ENCODE data around the gene FSD1. TPM values are rescaled to one million over a fixed set of nuclear protein-coding genes. Genes with fewer than 3 reads are reported as not detected.

FSD1 gene
- polyA plus RNA-seq, 1 donor from 2014 or later = 114 TPM

DNA sequence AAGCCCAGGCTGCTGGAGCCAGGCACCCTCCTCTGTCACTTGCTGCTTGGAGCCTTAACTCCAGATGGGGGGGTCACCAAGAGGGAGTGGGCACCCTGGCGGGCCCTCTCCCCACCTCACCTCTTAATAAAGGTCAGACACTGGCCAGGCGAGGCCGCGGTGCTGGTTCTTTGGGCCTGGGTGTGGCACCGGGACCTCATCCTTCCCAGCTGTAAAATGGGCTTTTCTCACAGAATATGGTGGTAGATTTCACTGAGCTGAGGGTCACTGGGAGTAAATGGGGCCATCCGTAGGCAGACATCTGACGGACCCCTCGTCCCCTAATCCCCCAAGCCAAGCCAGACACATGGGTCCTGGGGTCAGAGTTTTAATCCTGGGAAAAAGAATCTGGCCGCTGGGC, 19.3 kb downstream of the FSD1 start:
- no peak overlapping the region for H3K4me2 ChIP-seq (ENCODE audit: low read length)
- H3K9ac ChIP-seq (ENCODE audit: low read length) = no peak overlapping the region
- H3K9me3 ChIP-seq (ENCODE audit: low read length) = no peaks in the 10 kb centered on the region
- H2AFZ ChIP-seq (ENCODE audit: low read depth, low read length) = no peak overlapping the region
- TF ChIP-seq MXI1 (conservative IDR thresholded peaks at IDR 0.05; ENCODE audit: poor library complexity, severe bottlenecking) = no peak
- TF ChIP-seq SMC3 (conservative IDR thresholded peaks at IDR 0.05; ENCODE audit: poor library complexity) = no peak
- TF ChIP-seq TAF1 (IDR thresholded peaks at IDR 0.05; ENCODE audit: low read depth) = no peak
- no peak for TF ChIP-seq POLR2AphosphoS5 (IDR thresholded peaks at IDR 0.05)
- TF ChIP-seq EP300 (conservative IDR thresholded peaks at IDR 0.05; ENCODE audit: poor library complexity, severe bottlenecking) = no peak
- TF ChIP-seq, protein P1, sequence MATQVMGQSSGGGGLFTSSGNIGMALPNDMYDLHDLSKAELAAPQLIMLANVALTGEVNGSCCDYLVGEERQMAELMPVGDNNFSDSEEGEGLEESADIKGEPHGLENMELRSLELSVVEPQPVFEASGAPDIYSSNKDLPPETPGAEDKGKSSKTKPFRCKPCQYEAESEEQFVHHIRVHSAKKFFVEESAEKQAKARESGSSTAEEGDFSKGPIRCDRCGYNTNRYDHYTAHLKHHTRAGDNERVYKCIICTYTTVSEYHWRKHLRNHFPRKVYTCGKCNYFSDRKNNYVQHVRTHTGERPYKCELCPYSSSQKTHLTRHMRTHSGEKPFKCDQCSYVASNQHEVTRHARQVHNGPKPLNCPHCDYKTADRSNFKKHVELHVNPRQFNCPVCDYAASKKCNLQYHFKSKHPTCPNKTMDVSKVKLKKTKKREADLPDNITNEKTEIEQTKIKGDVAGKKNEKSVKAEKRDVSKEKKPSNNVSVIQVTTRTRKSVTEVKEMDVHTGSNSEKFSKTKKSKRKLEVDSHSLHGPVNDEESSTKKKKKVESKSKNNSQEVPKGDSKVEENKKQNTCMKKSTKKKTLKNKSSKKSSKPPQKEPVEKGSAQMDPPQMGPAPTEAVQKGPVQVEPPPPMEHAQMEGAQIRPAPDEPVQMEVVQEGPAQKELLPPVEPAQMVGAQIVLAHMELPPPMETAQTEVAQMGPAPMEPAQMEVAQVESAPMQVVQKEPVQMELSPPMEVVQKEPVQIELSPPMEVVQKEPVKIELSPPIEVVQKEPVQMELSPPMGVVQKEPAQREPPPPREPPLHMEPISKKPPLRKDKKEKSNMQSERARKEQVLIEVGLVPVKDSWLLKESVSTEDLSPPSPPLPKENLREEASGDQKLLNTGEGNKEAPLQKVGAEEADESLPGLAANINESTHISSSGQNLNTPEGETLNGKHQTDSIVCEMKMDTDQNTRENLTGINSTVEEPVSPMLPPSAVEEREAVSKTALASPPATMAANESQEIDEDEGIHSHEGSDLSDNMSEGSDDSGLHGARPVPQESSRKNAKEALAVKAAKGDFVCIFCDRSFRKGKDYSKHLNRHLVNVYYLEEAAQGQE (IDR thresholded peaks at IDR 0.05; ENCODE audit: borderline replicate concordance) = no peak
- TF ChIP-seq, protein P2, sequence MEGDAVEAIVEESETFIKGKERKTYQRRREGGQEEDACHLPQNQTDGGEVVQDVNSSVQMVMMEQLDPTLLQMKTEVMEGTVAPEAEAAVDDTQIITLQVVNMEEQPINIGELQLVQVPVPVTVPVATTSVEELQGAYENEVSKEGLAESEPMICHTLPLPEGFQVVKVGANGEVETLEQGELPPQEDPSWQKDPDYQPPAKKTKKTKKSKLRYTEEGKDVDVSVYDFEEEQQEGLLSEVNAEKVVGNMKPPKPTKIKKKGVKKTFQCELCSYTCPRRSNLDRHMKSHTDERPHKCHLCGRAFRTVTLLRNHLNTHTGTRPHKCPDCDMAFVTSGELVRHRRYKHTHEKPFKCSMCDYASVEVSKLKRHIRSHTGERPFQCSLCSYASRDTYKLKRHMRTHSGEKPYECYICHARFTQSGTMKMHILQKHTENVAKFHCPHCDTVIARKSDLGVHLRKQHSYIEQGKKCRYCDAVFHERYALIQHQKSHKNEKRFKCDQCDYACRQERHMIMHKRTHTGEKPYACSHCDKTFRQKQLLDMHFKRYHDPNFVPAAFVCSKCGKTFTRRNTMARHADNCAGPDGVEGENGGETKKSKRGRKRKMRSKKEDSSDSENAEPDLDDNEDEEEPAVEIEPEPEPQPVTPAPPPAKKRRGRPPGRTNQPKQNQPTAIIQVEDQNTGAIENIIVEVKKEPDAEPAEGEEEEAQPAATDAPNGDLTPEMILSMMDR (IDR thresholded peaks at IDR 0.05; ENCODE audit: poor library complexity, severe bottlenecking) = no peak
- no peak for TF ChIP-seq RAD21 (conservative IDR thresholded peaks at IDR 0.05)
- TF ChIP-seq EZH2 (IDR thresholded peaks at IDR 0.05; ENCODE audit: borderline replicate concordance, insufficient read depth, low read length, poor library complexity, severe bottlenecking) = no peak
- H3F3A ChIP-seq (ENCODE audit: insufficient read depth, low read length, poor library complexity, severe bottlenecking) = no peaks in the 10 kb centered on the region
- H3K27ac ChIP-seq (ENCODE audit: low read length) = no peak overlapping the region
- H3K79me2 ChIP-seq (replicated peaks; ENCODE audit: insufficient read depth, low read length) = no peaks in the 10 kb centered on the region
- H3K4me3 ChIP-seq (ENCODE audit: low read length) = no peak overlapping the region
- no peaks in the 10 kb centered on the region for H4K20me1 ChIP-seq (ENCODE audit: insufficient read depth)
- H3K9me2 ChIP-seq (ENCODE audit: insufficient read depth, low read length) = no peaks in the 10 kb centered on the region
- peaks cover 3% of the 10 kb centered on the region for H3K36me3 ChIP-seq (ENCODE audit: insufficient read depth, low read length)
- H3K27me3 ChIP-seq (ENCODE audit: insufficient read depth, low read depth, low read length) = peaks cover 9% of the 10 kb centered on the region

DNA sequence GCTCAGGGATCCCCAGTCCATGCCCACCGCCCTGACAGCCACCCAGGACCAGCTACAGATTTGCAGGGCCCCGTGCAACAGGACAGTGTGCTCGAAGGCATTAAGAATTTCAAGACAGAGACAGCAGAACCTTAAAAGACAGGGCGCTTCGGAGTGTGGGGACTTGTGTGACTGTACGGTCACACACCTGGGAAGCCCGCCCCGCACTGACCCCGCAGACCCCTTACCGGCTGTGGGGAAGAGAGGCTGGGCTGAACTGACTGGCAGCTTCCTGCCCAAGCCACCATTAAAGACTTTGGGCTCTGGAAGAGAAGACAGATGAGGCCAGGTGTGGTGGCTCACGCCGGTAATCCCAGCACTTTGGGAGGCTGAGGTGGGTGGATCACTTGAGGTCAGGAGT, 19.8 kb downstream of the FSD1 start:
- Histone ChIP-seq H3K36me3 (ENCODE audit: insufficient read depth, low read length) (no peaks in the 10 kb centered on the region), H3K27ac (ENCODE audit: low read length) (no peak overlapping the region), H3K9me2 (ENCODE audit: insufficient read depth, low read length) (no peaks in the 10 kb centered on the region), H3K79me2 (replicated peaks; ENCODE audit: insufficient read depth, low read length) (no peaks in the 10 kb centered on the region), H3K4me3 (ENCODE audit: low read length) (no peak overlapping the region), H3F3A (ENCODE audit: insufficient read depth, low read length, poor library complexity, severe bottlenecking) (no peaks in the 10 kb centered on the region), H3K4me2 (ENCODE audit: low read length) (no peak overlapping the region), H4K20me1 (ENCODE audit: insufficient read depth) (no peaks in the 10 kb centered on the region), H3K9me3 (ENCODE audit: low read length) (no peaks in the 10 kb centered on the region), H3K27me3 (ENCODE audit: insufficient read depth, low read depth, low read length) (peaks cover 9% of the 10 kb centered on the region), H2AFZ (ENCODE audit: low read depth, low read length) (no peak overlapping the region), H3K9ac (ENCODE audit: low read length) (no peak overlapping the region)
- TF ChIP-seq RAD21 (conservative IDR thresholded peaks at IDR 0.05) (no peak), SMC3 (conservative IDR thresholded peaks at IDR 0.05; ENCODE audit: poor library complexity) (no peak), EZH2 (IDR thresholded peaks at IDR 0.05; ENCODE audit: borderline replicate concordance, insufficient read depth, low read length, poor library complexity, severe bottlenecking) (no peak), EP300 (conservative IDR thresholded peaks at IDR 0.05; ENCODE audit: poor library complexity, severe bottlenecking) (no peak), POLR2AphosphoS5 (IDR thresholded peaks at IDR 0.05) (no peak)
- TF ChIP-seq, protein P2 (IDR thresholded peaks at IDR 0.05; ENCODE audit: poor library complexity, severe bottlenecking) = no peak
- TF ChIP-seq, protein P1 (IDR thresholded peaks at IDR 0.05; ENCODE audit: borderline replicate concordance) = no peak
